Right renal pelvis (tissue), 4 donors: ENCODE results near the gene HOXD11. TPM values are rescaled to one million over a fixed set of nuclear protein-coding genes. Genes with fewer than 3 reads are reported as not detected.

Experiments
- DNase-seq, 4 donors: peaks; one replicate each; pipeline ENCODE4 v3.0.0-alpha.2; 2013; ENCODE audit warnings: low read depth in 4 of 4, low spot score in 3 of 4, missing footprints in 1 of 4
- polyA plus RNA-seq, 4 donors: library from polyadenylated mRNA; unstranded; fragments of 120-200 nt; gene quantifications; one replicate each; pipeline ENCODE4 v1.2.1, GENCODE V29; 2013; ENCODE audit not compliant: insufficient read length in 4 of 4

The HOXD11 gene
- polyA plus RNA-seq, 4 donors: 45.6 to 59.4 (median 58.4) TPM

DNA sequence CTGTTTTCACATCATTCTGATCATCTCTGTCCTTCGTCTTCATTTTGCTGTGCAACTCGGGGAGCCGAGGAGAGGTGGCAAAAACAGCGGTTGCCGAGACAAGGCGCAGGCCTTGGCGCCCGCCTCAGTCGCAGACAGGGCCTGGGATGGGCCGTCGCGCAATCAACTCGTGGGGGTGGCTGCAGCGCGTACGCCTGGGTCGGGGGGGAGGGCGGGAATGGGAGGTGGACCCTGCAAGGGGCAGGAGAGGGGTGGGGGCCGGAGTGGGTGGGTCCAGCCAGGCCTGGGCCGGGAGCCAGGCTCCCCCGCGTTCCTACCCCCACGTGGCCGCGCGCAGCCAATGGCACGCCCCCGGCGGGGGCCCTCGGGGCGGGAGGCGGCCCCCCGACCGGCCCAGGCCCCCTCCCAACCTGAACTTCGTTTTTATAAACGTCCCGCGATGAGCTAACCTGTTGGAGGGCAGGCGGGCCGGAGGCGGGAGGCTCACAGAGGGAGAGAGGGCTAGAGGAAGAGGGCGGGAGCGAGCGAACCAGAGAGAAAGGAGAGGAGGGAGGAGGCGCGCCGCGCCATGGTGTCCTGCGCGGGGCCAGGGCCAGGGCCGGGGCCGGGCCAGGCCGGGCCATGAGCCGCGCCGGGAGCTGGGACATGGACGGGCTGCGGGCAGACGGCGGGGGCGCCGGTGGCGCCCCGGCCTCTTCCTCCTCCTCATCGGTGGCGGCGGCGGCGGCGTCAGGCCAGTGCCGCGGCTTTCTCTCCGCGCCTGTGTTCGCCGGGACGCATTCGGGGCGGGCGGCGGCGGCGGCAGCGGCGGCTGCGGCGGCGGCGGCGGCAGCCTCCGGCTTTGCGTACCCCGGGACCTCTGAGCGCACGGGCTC lies 14.6 kb upstream of the HOXD11 start, which contains the start of gene HOXD13:
TSS of gene HOXD13 (plus strand) at position 452 of the 875 bp plus-strand sequence. CDS start at position 622, 170 bp downstream.
- no peak for DNase-seq

DNA sequence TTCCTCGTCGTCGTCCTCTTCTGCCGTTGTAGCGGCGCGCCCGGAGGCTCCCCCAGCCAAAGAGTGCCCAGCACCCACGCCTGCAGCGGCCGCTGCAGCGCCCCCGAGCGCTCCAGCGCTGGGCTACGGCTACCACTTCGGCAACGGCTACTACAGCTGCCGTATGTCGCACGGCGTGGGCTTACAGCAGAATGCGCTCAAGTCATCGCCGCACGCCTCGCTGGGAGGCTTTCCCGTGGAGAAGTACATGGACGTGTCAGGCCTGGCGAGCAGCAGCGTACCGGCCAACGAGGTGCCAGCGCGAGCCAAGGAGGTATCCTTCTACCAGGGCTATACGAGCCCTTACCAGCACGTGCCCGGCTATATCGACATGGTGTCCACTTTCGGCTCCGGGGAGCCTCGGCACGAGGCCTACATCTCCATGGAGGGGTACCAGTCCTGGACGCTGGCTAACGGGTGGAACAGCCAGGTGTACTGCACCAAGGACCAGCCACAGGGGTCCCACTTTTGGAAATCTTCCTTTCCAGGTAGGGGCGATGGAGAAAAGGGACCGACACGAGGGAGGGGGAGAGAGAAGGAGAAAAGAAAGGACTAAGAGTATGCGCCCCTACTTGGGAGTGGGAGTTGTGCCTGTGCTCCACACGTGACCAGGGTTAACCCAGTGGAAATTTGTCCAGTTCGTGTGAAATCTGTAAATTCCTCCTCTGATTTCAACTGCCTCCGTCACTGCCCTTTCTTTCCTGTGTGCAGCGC lies 13.8 kb upstream of the HOXD11 start:
- no peak for DNase-seq

DNA sequence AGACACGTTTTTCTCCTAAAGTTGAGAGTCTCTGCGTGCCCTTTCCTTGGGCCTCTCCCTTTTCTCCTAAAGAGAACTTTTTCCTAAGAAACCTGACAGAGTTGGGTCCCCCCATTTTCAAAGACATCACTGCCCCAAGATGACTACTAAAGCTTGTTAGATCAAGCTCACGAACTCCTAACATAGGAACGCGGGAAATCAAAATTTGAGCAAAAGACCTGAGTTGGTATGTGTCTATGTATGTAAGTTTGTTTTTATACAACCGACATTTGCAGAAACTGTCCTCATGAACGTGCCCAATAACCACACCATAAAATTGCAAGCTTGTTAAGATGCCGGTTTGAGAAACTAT lies 13.2 kb upstream of the HOXD11 start:
- no peak for DNase-seq

DNA sequence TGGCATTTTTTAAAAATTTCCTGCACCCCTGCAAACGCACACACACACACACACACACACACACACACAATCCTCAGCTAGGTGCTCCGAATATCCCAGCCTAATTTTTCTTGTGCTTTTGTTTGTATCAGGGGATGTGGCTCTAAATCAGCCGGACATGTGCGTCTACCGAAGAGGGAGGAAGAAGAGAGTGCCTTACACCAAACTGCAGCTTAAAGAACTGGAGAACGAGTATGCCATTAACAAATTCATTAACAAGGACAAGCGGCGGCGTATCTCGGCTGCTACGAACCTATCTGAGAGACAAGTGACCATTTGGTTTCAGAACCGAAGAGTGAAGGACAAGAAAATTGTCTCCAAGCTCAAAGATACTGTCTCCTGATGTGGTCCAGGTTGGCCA lies 12.7 kb upstream of the HOXD11 start:
- DNase-seq: no peak

GRCh38 chr2:176095421-176095820 lies 11.7 kb upstream of the HOXD11 start:
- no peak for DNase-seq

- no peak for DNase-seq
These were observed 10.7 kb upstream of the HOXD11 start for GRCh38 chr2:176096243-176096985.

GRCh38 chr2:176096986-176097819 lies 9.9 kb upstream of the HOXD11 start:
- no peak for DNase-seq

DNA sequence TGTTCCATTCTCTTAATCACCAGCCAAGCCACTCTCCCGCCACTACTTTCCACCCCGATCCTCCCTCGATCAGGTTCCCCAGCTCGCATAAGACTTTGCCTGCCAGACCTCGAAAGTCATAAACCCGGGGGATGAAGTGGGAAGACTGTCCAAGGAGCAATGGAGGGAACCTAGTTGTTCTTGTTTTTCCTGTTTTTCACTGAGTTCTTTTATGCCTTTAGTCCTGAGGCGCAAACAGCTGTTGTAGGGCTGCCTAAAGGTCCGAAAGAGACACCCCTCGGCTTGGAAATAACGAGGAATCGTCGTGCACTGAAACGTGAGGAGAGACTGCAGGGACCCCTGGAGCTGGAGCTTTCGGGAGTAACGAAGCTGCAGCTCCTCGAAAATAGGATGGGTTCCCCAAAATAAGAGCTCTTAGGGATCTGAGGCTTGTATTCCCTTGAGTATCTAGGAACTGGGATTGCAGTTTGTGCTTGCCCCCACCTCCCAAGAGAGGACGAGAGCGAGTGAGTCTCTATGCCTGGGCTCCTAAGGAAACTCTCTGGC lies 9.2 kb upstream of the HOXD11 start:
- DNase-seq: no peak

GRCh38 chr2:176098366-176099158 lies 8.5 kb upstream of the HOXD11 start:
- DNase-seq: no peak

DNA sequence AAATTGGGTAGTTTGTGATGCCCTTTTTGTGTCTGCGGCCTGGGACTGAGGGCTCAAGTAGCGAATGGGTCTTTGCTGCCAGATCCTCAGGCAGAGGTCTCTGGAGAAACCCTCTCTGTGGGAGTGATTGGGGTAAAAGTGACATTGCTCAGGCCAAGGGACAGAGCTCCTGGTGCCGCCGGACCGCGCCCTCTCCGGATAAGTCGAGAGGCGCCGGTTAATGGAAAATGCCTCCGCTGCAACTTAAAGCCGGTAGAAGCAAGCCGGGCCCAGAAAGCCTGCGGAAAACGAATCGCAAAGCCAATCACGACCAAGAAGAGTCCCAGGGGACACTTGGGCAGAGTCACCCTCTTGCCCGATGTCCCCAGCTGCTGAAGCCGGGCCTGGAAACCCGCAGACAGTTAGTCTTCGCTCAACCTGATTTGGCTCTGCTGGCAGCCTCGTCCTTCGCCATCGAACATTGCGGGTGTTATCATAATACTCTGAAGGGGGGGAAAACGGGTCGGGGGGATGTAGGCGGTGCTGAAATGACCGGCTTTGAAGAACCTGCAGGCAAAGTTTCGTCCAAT lies 7.8 kb upstream of the HOXD11 start:
- DNase-seq: no peak

DNA sequence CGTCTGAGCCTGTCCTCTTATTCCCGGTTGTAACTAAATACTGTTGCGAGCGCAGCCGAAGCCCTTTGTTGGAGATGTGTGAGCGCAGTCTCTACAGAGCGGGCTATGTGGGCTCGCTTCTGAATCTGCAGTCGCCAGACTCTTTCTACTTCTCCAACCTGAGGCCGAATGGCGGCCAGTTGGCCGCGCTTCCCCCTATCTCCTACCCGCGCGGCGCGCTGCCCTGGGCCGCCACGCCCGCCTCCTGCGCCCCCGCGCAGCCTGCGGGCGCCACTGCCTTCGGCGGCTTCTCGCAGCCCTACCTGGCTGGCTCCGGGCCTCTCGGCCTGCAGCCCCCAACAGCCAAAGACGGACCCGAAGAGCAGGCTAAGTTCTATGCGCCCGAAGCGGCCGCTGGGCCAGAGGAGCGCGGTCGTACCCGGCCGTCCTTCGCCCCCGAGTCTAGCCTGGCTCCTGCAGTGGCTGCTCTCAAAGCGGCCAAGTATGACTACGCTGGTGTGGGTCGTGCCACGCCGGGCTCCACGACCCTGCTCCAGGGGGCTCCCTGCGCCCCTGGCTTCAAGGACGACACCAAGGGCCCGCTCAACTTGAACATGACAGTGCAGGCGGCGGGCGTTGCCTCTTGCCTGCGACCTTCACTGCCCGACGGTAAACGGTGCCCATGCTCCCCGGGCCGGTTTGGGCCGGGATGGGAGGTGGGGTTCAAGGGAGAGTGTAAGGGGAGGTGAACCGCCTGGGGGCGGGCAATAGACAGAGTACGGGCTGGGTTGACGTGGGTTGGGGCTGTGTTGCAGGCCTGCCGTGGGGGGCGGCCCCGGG lies 7.1 kb upstream of the HOXD11 start, which contains the start of gene HOXD12:
TSS of gene HOXD12 (plus strand) at position 68 of the 819 bp plus-strand sequence. CDS start at position 75, 7 bp downstream.
- no peak for DNase-seq

DNA sequence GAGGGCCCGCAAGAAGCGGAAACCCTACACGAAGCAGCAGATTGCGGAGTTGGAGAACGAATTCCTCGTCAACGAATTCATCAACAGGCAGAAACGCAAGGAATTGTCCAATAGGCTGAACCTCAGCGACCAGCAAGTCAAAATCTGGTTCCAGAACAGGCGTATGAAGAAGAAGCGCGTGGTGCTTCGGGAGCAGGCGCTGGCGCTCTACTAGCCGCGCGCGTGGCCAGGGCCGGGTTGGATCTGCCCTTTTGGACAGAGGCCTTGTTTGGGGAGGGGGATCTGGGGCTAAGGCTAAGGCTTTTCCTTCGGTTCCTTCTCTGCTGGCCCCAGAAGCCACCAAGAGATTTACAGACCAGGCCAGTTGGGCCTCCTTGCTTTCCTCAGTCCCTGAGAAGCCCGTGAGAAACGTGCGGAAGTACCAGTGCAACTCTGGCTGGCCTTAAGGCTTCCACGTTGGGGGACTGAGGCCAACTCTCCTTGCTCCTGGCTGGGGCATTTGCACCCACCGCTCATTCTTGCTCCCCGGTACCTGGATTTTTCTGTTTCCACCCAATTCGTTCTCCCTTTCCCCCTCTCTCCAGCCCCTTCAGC lies 6.4 kb upstream of the HOXD11 start:
- DNase-seq: no peak

- DNase-seq: no peak
These were observed 5.8 kb upstream of the HOXD11 start for GRCh38 chr2:176101216-176101830.

DNA sequence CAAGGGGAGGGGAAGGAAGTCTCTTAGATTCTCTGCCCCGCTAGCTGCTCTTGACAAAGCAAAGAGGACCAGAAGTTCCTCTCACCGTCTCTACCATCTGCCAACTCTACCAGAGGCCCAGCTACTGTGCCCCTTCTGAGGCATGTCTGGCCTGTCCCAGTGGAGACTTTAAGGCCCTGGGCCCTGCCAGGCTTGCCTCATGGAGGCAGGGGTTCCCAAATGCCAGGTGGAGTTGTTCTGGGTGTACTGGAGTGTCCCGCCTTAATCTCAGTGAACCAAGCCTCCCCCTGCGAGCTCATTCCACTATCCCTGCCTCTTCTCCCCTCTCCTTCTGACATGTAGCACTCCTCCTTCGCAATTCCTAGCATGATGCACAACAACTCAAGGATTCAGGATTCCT lies 5.2 kb upstream of the HOXD11 start:
- DNase-seq: no peak

- DNase-seq: no peak
These were observed 4.7 kb upstream of the HOXD11 start for GRCh38 chr2:176102309-176102866.

- DNase-seq: no peak
These were observed 3.9 kb upstream of the HOXD11 start for GRCh38 chr2:176103194-176103593.
